ENCODE data around the gene NCKAP5.
"Not testable (repeated sequence)": the region's sequence is repeated elsewhere in the genome, so short reads cannot be mapped to it uniquely, and the experiment has no call there.

The NCKAP5 gene

GRCh38 chr2:132814651-132815050, 753.6 kb downstream of the NCKAP5 start:
- DNase-seq (ENCODE audit: low read depth, low spot score), result no peak
- no peak overlapping the region for H3K27ac ChIP-seq

DNA sequence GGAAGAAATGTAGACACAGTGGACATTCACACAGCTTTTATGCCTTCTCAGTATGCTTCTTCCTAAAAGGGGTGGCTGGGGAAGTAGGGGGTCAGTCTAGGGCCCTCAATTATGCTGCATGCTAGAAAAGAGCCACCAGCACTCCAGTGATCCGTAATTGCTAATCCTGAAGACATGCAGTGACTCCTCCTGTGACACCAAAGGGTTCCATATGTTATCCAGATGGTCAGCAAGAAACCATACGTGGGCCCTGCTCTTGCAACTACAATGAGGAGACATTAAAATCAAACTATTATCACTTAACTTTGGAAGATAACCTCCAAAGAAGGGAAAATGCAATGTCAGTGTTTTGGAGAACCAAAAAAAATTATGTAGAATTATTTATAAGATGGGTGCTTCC, 754.8 kb downstream of the NCKAP5 start:
- H3K27ac ChIP-seq, result no peak overlapping the region
- DNase-seq (ENCODE audit: low read depth, low spot score), result no peak

- H3K27ac ChIP-seq, result no peak overlapping the region
- no peak for DNase-seq (ENCODE audit: low read depth, low spot score)
Measured at GRCh38 chr2:132811148-132811915, 756.9 kb downstream of the NCKAP5 start.

DNA sequence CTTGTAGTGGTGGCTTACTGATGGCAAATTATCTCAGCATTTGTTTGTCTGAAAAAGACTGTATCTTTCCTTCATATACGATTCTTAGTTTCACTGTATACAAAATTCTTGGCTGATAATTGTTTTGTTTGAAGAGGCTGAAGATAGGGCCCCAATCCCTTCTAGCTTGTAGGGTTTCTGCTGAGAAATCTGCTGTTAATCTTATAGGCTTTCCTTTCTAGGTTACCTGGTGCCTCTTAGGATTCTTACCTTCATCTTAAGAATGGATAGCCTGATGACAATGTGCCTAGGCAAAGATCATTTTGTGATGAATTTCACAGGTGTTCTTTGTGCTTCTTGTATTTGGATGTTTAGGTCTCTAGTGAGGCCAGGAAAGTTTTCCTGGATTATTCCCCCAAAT, 758.3 kb downstream of the NCKAP5 start:
- not testable (repeated sequence) for H3K27ac ChIP-seq

GRCh38 chr2:132804051-132804450, 764.2 kb downstream of the NCKAP5 start:
- no peak for DNase-seq (ENCODE audit: low read depth, low spot score)
- H3K27ac ChIP-seq, result no peak overlapping the region

More for the DNA sequence above, 758.3 kb downstream of the NCKAP5 start:
- DNase-seq (ENCODE audit: low read depth, low spot score), result not testable (repeated sequence)

DNA sequence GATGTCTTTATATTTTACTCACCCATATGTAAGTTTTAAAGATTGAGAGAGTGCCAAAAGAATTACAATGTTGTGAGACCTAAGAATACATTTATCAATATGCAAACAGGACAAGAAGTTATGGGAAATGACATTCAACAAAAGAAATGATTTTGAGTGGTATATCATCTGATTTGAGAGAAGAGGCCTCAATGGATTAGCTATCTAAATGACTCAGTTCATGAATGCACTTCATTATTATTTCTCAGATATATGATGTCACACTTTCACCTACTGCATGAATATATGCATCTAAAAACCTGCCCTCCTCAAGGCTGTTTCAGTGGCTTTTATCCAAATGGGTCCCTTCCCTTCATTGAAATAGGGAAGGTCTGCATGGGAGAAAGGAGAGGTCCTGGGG, 769.9 kb downstream of the NCKAP5 start:
- no peak for DNase-seq (ENCODE audit: low read depth, low spot score)
- H3K27ac ChIP-seq, result no peak overlapping the region

DNA sequence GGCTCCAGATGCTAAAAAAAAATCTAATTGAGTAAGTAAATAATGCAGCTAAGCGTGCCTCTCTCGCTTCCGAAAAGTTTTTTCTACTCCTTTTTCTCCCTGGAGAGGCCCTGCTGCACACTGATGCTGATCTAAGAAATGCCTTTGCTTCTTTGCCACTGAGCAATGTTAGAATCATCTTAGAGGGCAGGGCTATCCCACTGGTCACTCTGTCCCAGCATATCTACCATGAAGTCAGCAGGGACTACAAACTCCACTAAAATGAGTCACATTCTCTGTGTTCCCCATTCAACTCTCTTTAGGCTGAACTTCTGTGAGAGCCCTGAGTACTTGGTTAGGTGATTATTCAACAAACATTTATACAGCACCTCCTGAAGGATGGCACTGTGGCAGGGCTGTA, 770.7 kb downstream of the NCKAP5 start:
- no peak overlapping the region for H3K27ac ChIP-seq
- DNase-seq (ENCODE audit: low read depth, low spot score), result no peak

DNA sequence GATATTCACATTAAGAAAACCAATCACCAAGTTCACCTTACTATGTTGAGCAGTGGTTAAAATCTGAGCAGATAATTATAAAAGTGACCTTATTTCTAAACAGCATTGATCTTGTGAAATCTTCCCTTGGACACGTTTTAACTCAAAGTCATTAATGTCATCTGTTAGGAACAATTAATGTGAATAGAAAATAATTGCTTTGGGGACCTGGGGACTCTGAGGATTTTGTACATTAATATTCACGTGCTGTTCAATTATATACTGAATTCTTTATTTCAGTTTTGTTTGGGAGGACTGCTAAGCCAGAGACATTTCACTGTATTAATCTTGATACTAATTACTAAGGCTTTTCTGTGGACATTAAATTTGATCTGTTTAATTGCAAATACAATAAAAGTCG, 771.2 kb downstream of the NCKAP5 start:
- H3K27ac ChIP-seq, result no peak overlapping the region

DNA sequence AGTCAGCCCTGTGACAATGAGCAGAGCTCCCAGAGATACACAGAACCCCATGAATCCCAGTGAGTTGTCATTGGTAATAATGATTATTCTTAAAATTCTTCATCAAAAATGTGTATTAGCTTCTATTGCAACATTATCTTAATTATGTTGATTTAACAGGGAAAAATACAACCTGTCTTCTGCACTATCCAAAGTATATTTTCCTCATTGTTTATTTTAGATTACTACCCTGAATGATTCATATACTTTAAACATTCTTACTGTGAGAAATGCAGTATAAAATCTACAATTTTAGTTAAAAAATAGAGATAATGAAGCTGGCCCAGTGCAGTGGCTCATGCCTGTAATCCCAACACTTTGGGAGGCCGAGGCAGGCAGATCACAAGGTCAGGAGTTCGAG, 773.0 kb downstream of the NCKAP5 start:
- no peak overlapping the region for H3K27ac ChIP-seq
- no peak for DNase-seq (ENCODE audit: low read depth, low spot score)

More for the DNA sequence above, 771.2 kb downstream of the NCKAP5 start:
- DNase-seq (ENCODE audit: low read depth, low spot score), result no peak

DNA sequence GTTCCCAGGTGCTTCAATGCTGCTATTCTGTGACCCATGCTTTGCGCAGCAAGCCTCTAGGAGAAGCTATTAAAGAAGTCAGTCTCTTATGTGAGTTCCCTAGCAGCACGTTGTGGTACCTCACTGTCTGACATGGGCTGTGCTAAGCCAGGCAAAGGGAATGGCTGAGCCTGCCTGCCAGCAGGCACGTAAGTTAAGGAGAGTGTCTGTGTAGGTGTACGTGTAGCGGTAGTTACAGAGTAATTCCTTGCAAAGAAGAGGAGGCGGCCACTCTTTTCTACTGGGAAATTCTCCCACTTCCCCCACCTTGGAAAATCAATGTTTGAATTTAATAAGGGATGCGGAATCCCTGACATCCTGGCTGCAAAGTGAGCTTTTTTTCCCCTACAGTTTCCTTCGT, 774.7 kb downstream of the NCKAP5 start:
- no peak for DNase-seq (ENCODE audit: low read depth, low spot score)

DNA sequence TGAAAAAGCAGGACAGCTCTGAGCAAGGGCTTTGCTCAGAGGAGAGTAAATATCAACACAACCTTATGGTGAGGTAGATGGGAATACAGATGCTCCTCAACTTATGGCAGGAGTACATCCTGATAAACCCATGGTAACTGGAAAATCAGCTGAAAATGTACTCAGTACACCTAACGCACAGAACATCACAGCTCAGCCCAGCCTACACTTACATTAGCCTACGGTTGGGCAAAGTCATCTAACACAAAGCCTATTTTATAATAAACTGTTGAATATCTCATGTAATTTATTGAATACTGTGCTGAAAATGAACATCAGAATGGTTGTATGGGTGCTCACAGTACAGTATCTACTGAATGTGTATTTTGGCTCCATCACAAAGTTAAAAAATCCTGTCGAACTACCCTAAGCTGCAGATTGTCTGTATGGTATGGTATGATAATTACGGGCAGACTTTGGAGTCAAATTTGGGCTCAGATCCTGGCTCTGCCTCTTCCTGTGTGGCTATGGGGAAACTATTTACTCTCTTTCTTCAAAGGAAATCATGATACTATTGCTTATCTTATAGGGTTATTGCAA, 778.0 kb downstream of the NCKAP5 start:
- DNase-seq (ENCODE audit: low read depth, low spot score), result no peak

More for the DNA sequence above, 774.7 kb downstream of the NCKAP5 start:
- no peak overlapping the region for H3K27ac ChIP-seq

DNA sequence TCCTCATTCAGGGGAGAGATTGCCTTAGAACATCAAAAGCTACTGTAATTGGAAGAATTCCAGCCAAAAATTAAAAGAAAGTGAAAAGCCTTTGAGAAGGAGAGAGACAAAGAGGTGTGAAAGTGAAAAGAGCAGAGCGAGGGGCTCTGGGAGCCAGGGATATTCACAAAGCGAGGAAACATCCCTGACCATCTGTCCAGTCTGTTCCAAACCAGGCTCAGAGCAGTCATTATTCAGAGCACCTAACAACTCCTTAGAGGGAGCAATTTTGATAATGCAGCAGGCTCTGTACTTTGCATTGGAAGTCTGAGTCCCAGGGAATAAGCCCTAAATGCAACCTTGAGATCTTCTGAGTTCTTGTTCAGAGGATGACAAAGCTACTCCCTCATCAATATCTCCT, 779.2 kb downstream of the NCKAP5 start:
- no peak for DNase-seq (ENCODE audit: low read depth, low spot score)
- H3K27ac ChIP-seq, result no peak overlapping the region

More for the DNA sequence above, 778.0 kb downstream of the NCKAP5 start:
- H3K27ac ChIP-seq, result no peak overlapping the region

DNA sequence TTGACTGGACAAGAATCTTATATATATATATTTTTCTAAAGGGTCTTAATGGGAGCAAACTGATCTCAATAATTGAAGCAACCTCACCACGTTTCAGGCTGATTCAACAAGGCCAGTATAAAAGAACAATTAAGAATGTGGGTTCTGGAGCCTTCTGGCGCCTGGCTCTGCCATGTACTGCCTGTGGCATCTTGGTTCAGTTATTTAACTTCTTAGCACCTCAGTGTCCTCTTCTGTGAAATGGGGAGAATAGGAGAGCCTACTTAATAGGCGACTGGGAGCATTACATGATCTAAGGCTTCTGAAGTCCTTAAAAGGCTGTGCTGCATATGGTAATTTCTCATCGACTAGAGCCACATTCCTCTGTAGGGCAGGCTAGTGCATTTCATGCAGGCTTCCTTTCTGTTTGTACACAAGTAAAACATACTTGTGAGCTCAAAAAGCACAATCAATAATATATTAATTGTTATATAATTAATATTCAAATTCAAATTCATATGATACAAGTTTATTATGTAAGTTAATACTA, 779.9 kb downstream of the NCKAP5 start:
- DNase-seq (ENCODE audit: low read depth, low spot score), result no peak
- no peak overlapping the region for H3K27ac ChIP-seq

GRCh38 chr2:132783883-132784282, 784.4 kb downstream of the NCKAP5 start:
- H3K27ac ChIP-seq, result no peak overlapping the region
- DNase-seq (ENCODE audit: low read depth, low spot score), result no peak

- no peak overlapping the region for H3K27ac ChIP-seq
Measured at GRCh38 chr2:132782176-132782783, 786.0 kb downstream of the NCKAP5 start.

DNA sequence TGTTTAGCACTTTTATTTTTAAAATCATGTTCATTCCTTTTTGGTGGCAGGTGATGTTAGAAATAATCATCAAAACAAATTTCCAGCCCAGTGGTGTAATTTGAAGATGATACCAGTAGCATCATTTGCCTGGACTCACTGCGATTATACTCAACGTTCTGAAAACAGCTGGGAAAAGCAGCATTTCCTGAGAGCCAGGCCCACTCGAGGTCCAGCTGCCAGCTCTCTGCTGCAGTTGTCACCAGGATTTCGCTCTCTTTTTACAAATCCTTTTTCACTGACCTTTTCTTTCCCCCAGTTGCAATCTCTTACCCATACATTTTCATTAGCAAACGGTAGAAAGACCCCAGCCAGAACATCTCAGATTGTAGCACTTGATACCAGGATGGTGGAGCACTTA, 787.6 kb downstream of the NCKAP5 start:
- no peak for DNase-seq (ENCODE audit: low read depth, low spot score)
- no peak overlapping the region for H3K27ac ChIP-seq

More at GRCh38 chr2:132782176-132782783, 786.0 kb downstream of the NCKAP5 start:
- no peak for DNase-seq (ENCODE audit: low read depth, low spot score)

- no peak for DNase-seq (ENCODE audit: low read depth, low spot score)
- no peak overlapping the region for H3K27ac ChIP-seq
Measured at GRCh38 chr2:132779206-132779721, 789.0 kb downstream of the NCKAP5 start.

DNA sequence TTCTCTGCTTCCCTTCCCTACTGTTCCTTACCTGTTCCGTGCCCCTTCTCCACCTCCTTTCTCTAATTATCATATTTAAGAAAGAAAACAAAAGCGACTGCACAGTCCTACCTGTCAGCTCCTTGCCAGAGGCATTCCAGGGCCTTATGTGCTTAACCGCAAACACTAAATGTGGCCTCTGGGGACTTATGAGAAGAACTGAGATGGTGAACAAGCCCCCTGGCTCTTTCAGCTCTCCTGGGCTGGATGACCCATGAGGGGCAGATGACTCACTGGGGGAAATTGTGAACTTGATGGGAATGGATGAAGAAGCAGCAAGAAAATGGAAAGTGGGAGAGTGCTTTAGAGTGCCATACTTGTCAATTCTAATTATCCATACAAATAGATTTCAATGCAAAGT, 792.0 kb downstream of the NCKAP5 start:
- DNase-seq (ENCODE audit: low read depth, low spot score), result no peak
- H3K27ac ChIP-seq, result no peak overlapping the region

- no peak for DNase-seq (ENCODE audit: low read depth, low spot score)
Measured at GRCh38 chr2:132774189-132774588, 794.1 kb downstream of the NCKAP5 start.

GRCh38 chr2:132773331-132773730, 794.9 kb downstream of the NCKAP5 start:
- no peak overlapping the region for H3K27ac ChIP-seq
- no peak for DNase-seq (ENCODE audit: low read depth, low spot score)

More at GRCh38 chr2:132774189-132774588, 794.1 kb downstream of the NCKAP5 start:
- H3K27ac ChIP-seq, result no peak overlapping the region

DNA sequence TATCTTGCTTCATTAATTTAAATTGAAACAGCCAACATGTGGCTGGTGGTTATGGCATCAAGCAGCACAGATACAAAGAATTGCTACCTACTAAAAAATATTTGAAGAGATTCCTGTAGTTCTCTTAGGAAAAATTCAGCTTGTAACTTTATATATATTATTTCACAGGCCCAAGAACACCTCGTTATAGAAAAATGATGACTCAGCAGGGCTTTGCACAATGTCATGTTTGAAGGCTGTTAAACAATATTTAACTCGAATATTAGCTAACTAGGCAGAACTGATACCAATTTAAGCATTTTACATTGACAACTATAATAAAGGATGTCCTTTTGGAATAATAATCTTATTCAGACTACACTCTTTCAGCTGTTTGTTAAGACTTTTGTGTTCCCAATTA, 795.9 kb downstream of the NCKAP5 start:
- no peak overlapping the region for H3K27ac ChIP-seq
- no peak for DNase-seq (ENCODE audit: low read depth, low spot score)
